Activated CD8-positive, alpha-beta memory T cell treated with anti-CD3 and anti-CD28 coated beads for 1 hour (primary cell): ENCODE data around the gene COX8A.

Experiments
- DNase-seq, 2 donors: peaks; one replicate each; pipeline ENCODE4 v3.0.0-alpha.2; 2020; ENCODE audit warnings: low read depth in 1 of 2; ENCODE audit errors: extremely low read depth in 1 of 2

The COX8A gene

DNA sequence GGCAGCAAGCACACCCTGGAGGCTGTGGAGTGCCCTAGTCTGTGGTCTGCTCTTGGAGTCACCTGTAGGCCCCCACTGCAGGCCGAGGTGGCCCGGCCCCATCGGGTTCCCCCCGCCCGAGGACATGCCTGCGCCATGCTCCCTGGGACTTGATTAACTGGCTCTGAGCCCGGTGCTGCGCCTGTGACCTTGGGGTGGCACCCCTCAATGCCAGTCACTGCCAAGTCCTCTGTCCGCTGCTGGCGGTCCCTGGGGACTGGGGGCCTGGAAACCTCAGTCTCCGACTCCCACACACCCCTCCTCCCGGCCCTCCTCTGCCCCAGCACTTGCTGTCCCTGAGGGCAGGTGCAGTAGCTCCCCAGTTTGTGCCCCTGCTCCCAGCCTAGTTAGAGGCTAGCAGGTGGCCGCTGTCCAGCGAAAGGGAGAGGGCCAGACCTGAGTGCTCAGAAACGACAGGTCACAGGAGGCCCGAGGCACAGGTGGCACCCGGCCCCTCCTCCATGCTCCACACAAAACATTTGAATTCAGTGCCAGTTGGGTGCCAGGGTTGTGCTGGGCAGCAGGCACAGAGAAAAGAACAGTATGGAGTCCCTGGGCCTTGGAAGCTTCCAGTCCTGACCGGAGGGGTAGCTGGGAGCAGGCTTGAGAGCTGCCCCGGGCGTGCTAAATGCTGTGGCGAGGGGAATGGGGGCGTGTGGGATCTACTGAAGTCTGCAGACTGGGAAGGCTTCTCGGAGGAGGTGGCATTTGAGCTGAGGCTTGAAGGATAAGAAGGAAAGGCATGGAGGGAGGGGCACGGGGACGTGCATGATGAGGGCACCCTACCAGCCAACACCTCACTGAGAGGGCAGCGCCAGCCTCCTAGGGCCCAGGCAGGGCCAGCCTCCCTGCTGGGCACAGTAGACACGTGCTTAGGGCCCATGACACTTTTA is 45.0 kb downstream of the COX8A start:
- DNase-seq, result no peak

DNA sequence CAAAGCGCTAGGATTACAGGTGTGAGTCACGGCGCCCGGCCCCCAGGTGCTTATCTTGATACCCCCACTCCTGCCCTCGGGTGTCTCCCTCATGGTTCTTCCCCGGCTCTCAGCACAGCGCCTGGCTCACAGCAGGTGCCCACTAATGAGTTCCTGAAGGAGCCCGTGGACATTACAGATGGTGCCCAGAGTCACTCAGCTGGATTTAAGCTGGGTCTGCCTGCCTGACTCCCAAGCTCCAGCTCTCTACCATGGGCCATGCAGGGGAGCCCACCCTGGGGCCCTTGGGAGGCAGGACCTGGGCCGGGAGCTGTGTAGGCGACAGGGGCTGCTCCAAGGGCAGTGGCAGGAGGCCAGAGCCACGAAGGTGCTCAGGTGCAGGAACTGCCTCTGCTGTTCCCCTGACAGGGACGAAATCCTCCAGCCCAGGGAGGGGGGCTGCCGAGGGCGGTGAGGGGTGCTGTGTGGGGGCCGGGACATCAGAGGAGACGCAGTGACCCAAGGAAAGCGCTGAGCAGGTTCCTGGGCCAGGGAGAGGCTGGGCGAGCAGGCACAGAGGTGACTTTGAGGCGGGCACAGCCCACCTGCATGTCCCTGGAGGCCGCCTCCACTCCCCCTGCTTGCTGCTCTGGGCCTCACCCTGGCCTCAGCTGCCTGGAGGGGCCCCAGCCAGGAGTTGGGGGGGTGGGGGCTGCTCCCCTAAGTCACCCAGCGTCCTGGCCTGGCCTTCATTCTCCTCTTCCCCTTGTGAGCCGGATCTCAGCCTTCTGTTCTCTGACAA is 46.7 kb downstream of the COX8A start:
- DNase-seq, result no peak

DNA sequence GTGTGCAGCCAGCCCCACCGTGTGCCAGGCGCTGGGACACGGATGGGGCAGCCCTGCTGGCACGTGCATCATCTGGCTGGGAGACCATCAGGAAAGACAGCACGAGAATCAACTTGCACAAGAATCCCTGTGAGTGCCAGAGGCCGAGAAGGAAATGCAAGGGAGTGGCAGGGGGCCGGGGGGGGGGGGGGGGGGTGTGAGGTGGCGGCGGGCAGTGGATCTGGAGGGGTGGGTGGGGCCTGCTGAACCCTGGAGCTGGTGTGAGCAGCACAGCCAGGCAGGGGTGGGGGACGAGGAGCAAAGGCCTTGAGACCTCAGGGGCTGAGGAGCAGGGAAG is 47.3 kb downstream of the COX8A start:
- no peak for DNase-seq

DNA sequence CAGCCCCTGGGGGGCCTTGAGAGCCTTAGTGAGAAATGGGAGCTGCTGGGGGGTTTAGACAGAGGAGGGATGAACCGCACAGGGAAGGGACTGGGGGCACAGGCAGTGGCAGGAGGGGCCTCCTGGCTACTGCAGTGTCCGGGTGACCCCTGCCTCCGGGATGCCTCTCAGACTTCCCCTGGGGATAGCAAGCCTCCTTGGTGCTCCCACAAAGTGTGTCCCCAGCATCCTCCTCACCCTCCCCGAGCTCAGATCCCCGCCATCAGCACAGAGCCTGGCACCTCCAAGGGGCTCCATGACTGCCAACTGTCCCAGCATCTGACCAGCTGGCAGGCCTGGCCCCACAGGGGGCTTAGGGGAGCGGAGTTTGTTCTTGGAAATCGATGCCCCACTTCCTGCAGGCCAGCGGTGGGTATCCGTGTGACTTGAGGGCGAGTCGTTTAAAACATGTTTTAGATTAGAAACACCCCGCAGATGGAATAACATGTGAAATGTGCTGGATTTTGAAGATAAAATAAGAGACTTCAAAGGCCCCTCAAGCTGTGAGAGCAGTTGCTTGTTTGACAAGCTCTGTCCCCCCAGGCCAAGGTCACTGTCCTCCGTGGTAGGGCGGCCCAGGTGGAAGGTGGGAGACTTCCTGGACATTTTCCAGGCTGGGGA is 47.8 kb downstream of the COX8A start:
- no peak for DNase-seq

GRCh38 chr11:64023712-64024710 is 49.6 kb downstream of the COX8A start:
- DNase-seq, result no peak

DNA sequence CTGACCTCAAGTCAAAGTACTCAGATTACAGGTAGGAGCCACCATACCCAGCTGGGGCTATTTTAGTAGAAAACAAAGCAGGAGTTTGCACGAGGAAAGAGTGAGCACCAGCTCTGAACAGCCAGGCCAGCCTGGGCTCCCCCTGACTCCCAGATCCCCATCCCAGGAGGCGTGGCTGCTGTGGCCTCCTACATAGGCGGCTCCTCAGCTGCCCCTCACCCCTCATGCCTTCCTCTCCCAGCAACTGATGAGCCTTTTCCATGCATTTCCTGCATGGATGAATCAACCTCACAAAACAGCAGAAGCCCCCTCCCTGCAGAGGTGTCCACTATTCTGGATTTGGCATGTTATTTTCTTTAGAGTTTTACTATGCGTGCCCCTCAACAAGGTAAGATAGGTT is 50.8 kb downstream of the COX8A start:
- DNase-seq, result no peak
